Stomach smooth muscle (tissue), 2 donors: Measurements from ENCODE around the gene TEPSIN.

ENCODE experiments used
- H3K27ac ChIP-seq: one replicate; pipeline ENCODE4 v1.7.0; 2013; ENCODE audit warnings: mild to moderate bottlenecking, low read length, inconsistent platforms
- H3K27me3 ChIP-seq, 2 donors: one replicate each; pipeline ENCODE4 v1.7.0; 2013; ENCODE audit warnings: low read length in 2 of 2; ENCODE audit not compliant: insufficient read depth in 2 of 2, control insufficient read depth in 1 of 2
- H3K36me3 ChIP-seq, 2 donors: one replicate each; pipeline ENCODE4 v1.7.0; 2013; ENCODE audit warnings: low read length in 2 of 2; ENCODE audit not compliant: control insufficient read depth in 2 of 2, insufficient read depth in 2 of 2
- H3K4me1 ChIP-seq: one replicate; pipeline ENCODE4 v1.7.0; 2013; ENCODE audit warnings: low read length; ENCODE audit not compliant: control insufficient read depth, insufficient read depth
- H3K4me3 ChIP-seq, 2 donors: one replicate each; pipeline ENCODE4 v1.7.0; 2013; ENCODE audit warnings: low read length in 2 of 2
- H3K9ac ChIP-seq, 2 donors: one replicate each; pipeline ENCODE4 v1.7.0; 2013; ENCODE audit warnings: low read length in 2 of 2, mild to moderate bottlenecking in 1 of 2
- H3K9me3 ChIP-seq, 2 donors: one replicate each; pipeline ENCODE4 v1.7.0; 2013; ENCODE audit warnings: low read length in 2 of 2; ENCODE audit not compliant: control insufficient read depth in 2 of 2
- donor health status: healthy.
- donor health status: Pancreatic carcinoma.

Gene TEPSIN, protein sequence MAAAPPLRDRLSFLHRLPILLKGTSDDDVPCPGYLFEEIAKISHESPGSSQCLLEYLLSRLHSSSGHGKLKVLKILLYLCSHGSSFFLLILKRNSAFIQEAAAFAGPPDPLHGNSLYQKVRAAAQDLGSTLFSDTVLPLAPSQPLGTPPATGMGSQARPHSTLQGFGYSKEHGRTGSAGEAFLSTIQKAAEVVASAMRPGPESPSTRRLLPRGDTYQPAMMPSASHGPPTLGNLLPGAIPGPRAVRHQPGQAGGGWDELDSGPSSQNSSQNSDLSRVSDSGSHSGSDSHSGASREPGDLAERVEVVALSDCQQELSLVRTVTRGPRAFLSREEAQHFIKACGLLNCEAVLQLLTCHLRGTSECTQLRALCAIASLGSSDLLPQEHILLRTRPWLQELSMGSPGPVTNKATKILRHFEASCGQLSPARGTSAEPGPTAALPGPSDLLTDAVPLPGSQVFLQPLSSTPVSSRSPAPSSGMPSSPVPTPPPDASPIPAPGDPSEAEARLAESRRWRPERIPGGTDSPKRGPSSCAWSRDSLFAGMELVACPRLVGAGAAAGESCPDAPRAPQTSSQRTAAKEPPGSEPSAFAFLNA

DNA sequence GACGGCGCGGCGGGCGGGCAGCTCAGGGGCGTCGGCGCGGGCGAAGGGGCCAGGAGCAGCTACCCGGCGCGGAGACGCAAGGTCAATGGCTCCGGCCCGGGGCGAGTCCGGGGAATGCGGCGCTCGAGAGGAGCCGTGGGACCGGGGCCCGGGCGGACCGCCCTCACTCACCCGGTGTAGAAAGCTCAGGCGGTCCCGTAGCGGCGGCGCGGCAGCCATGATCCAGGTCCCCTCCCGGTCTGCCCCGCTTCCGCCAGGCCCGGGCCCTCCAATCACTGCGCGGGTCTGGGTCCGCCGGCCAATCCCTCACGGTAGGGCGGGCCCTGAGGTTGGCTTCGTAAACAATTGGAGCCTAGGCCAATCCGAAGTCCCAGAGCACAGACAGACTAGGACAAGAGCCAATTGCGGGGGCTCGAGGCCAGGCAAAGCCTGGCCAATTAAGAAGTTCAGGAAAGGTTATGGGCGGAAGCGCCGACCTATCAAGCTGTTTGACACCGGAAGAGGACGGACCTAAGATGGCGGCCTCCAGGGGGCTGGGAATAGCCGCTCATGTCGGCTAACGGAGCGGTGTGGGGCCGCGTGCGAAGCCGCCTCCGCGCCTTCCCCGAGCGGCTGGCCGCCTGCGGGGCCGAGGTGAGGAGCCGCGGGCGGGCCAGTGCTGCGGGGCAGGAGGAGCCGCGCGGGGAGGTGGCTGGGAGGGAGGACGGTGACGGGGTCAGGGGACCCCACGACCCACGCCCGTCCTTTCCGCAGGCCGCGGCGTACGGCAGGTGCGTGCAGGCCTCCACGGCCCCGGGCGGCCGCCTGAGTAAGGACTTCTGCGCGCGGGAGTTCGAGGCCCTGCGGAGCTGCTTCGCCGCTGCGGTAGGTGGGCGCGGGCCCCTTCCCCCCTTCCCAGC, at the start of gene TEPSIN, which contains the start of gene NDUFAF8:
TSS of gene TEPSIN (minus strand) at position 241 of the 899 bp plus-strand sequence. CDS start at position 219, 22 bp downstream.
TSS of gene NDUFAF8 (plus strand) at position 504 of the 899 bp plus-strand sequence. CDS start at position 550, 46 bp downstream.
- no peaks in the 10 kb centered on the region for H3K27me3 ChIP-seq
- H3K27ac ChIP-seq, result peak within 1 kb of the TSS; percentile 69
- no peaks in the 10 kb centered on the region for H3K9me3 ChIP-seq
- H3K36me3 ChIP-seq, result no peaks in the 10 kb centered on the region
- H3K4me3 ChIP-seq, result peak within 1 kb of the TSS; percentile 82 to 92
- H3K4me1 ChIP-seq, result peaks cover 45% of the 10 kb centered on the region
- peak within 1 kb of the TSS; percentile 72 to 84 for H3K9ac ChIP-seq

DNA sequence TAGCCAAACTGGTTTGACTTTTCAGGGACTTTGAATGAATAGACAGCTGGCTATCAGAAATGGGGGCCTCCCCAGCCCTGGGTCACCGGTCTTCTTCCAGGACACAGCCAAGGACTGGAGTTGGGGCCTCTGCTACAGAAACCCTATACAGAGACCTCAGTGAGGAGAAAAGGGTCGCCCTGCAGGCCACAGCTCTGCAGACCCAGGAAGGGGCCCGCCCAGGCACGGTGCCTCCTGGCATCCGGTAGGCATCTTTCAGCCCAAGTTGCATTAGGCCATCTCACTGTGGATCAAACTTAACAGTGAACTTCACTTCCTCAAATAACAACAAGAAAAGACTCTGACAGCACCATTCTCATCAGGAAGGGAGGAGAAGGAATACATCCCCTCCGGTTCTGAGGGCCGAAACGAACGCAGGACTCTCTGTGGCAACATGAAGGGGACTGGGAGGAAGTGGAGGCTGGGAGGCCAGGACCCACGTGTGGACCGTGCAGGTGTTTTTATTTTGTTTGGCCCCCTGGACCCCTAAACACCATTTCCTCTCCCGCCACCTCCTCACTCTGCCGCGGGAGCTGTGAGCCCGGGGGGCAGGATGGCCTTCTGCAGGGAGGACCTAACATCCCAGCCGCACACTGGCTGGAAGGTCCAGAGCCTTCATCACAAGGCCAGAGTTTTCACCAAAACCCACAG, 49.0 kb upstream of the TEPSIN start:
- no peak overlapping the region for H3K9ac ChIP-seq
- peaks cover 11 to 20% of the 10 kb centered on the region in 2 donors for H3K36me3 ChIP-seq
- no peak overlapping the region for H3K27ac ChIP-seq
- peaks cover 22% of the 10 kb centered on the region for H3K4me1 ChIP-seq
- no peaks in the 10 kb centered on the region for H3K27me3 ChIP-seq
- H3K9me3 ChIP-seq, result no peaks in the 10 kb centered on the region
- H3K4me3 ChIP-seq, result no peak overlapping the region

DNA sequence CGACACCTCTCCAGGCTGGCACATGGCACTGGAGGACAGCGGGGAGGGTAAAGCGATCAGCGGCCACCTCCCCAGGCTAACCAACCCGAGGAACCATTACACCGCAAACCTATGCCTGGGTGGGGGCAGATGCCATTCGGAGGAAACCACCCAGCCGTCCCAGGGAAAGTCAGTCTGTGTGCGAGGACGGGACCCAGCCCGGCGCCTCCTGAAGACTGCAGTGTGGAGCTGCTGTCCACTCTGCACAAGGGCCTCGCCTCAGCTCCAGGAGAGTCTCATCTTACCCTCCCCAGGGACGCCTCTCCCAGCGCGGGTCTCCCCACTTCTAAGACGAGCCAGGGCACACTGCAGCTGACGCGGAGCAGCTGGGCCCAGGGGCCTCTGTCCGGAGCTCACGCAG, 48.3 kb upstream of the TEPSIN start:
- Histone ChIP-seq H3K27ac (no peak overlapping the region), H3K9ac (no peak overlapping the region), H3K4me3 (no peak overlapping the region), H3K27me3 (no peaks in the 10 kb centered on the region), H3K4me1 (peaks cover 18% of the 10 kb centered on the region), H3K36me3 (peaks cover 11 to 20% of the 10 kb centered on the region in 2 donors), H3K9me3 (no peaks in the 10 kb centered on the region)

DNA sequence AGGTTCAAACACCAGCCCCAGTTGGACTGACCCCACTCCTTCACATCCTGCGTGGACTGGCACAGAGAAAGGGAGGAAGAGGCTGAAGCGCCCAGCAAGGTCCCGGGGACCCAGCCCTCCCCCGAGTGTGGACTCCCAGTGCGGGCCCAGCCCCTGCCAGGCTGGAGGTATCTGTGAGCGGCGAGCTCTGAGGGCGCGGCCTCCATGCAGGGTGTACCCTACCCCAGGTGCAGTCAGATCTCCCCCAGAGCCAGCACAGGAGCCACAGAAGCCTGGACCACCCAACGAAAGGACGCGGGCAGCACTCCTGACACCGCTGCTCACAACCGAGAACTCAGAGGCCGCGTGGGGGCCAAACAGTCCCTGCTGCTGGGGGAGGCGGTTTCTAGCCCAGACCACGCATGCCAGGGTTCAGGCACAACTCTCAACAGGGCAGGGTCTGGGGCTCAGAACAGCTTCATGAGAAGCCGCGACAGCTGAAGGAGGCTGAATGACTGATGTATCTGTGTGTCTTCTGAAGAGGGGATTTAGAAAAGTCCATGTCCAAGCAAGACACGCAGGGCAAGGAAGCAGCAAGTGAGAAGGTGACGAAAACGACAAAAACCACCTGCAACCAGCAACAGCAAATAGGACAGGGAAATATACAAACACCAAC, 47.8 kb upstream of the TEPSIN start:
- Histone ChIP-seq H3K4me1 (peaks cover 17% of the 10 kb centered on the region), H3K9me3 (no peaks in the 10 kb centered on the region), H3K27me3 (no peaks in the 10 kb centered on the region), H3K27ac (no peak overlapping the region), H3K9ac (no peak overlapping the region), H3K4me3 (no peak overlapping the region), H3K36me3 (peaks cover 14 to 22% of the 10 kb centered on the region in 2 donors)

DNA sequence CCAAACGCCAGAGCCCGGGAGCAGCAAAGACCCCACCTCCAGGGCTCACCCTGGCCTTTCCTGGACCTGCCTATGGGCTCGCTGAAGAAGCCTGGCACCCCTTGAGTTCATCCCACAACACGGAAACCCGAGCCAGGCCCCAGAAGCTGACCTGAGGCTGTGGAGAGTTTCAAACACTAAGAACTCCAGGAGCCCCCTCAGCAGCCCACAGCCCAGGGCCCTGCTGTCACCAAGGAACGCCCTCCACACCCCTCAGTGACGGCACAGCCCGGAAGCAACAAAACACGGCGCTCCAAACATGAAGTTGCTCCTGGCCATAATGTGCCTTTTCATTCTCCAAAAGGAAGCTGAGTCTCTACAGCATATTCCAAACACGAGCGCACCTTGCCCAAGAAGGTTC, 47.0 kb upstream of the TEPSIN start:
- Histone ChIP-seq H3K9ac (no peak overlapping the region), H3K4me1 (peaks cover 17% of the 10 kb centered on the region), H3K36me3 (peaks cover 14 to 23% of the 10 kb centered on the region in 2 donors), H3K9me3 (no peaks in the 10 kb centered on the region), H3K27ac (peak overlapping the region; percentile 37), H3K4me3 (no peak overlapping the region), H3K27me3 (no peaks in the 10 kb centered on the region)

DNA sequence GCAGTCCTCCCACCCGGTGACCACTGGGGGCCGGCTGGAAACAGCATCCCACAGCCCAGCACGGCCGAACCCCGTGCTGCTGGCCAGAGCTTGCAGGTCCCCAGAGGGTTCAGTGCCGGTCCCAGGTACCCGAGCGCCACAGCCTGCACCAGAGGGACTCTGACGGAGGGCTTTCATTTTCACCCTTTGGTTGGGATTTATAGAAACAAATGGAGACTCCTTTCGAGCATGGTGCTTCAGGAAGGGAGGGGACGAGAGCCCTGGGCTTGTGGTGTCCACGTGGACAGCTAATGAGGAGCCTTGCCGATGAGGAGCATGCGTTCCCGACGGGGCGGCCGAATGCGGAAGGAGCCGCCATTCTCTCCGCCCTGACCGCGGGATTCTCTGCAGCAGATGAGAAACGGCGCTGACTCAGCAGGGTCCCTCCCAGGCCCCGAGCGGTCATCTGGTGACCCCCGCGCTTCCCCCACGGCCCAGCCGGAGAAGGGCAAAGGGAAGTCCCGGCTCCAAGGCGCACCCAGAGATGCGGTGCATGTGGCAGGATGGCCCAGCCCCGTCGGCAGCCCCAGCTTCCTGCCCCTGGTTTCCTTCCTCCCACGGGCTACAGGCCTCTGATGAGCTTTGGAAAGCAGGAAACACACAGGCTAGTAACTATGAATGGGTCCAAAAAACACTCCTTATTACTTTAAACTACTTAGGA, 46.5 kb upstream of the TEPSIN start:
- peak overlapping the region in 1 of 2 donors; percentile 48 for H3K9ac ChIP-seq
- H3K27me3 ChIP-seq, result no peaks in the 10 kb centered on the region
- H3K4me3 ChIP-seq, result peak overlapping the region; percentile 40 to 57
- H3K27ac ChIP-seq, result peak overlapping the region; percentile 37
- H3K4me1 ChIP-seq, result peaks cover 21% of the 10 kb centered on the region
- no peaks in the 10 kb centered on the region for H3K9me3 ChIP-seq
- H3K36me3 ChIP-seq, result peaks cover 14 to 22% of the 10 kb centered on the region in 2 donors

DNA sequence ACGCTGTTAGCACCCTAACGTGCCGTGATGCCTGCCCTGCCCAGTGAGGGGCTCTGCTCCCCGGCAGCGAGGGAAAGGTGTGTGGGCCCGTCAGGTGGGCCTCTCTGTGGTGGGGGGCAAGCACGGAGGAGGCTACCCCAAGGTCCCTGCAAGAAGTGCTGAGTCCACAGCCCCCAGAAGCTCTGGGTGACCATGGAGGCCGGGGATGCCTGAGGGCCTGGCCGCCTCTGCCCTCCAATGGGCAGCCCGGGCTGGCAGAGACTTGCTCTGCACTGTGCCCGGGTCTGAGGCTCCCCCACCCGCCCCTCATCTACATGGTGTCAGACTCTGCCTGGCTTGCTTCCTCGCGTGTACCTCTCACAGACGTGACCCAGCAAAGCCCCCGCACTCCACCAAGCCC, 44.0 kb upstream of the TEPSIN start:
- Histone ChIP-seq H3K9ac (no peak overlapping the region), H3K36me3 (peaks cover 5 to 9% of the 10 kb centered on the region in 2 donors), H3K9me3 (no peaks in the 10 kb centered on the region), H3K27ac (no peak overlapping the region), H3K27me3 (no peaks in the 10 kb centered on the region), H3K4me3 (no peak overlapping the region), H3K4me1 (peaks cover 44% of the 10 kb centered on the region)

DNA sequence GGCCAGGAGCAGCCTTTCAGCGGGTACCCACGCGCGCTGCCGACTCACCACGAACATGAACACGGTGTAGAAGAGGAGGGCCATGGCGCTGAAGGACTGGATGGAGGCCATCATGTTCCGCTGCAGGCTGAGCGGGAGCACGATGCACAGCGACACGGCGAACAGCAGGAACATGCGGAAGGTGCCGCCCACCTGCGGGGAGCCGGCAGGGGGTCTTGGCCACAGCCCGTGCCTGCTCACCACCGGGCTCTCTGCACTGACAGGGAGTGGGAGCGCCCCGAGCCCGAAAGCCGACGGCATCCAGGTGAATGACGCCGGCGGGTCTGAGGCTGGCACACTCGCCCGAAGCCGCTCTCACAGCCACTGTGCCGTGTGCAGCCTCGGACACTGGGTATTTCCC, 43.3 kb upstream of the TEPSIN start:
- Histone ChIP-seq H3K4me1 (peaks cover 51% of the 10 kb centered on the region), H3K36me3 (peaks cover 3 to 8% of the 10 kb centered on the region in 2 donors), H3K9ac (no peak overlapping the region)

DNA sequence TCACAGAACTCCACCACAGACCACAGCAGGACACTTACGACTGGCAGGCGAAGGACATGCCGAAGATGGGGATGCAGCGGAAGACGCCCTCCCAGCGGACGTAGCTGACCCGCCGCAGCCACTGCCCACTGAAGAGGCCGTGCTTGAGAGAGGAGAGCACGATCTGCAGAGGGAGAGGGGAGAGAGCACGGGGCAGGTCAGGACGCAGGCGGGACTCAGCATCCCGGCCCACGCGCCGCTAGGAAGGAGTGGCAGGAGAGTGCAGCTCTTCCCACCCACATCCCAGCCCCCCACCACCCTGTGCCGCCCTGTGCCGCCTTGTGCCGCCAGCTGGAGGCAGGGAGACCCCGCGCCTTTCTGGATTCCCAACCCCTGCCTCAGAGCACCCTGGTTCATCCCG, 41.7 kb upstream of the TEPSIN start:
- Histone ChIP-seq H3K27me3 (no peaks in the 10 kb centered on the region), H3K36me3 (peaks cover 7 to 10% of the 10 kb centered on the region in 2 donors), H3K4me1 (peaks cover 51% of the 10 kb centered on the region), H3K27ac (peak overlapping the region; percentile 88), H3K9ac (peak overlapping the region in 1 of 2 donors; percentile 72), H3K4me3 (peak overlapping the region in 1 of 2 donors; percentile 58), H3K9me3 (no peaks in the 10 kb centered on the region)

More for the DNA sequence above, 43.3 kb upstream of the TEPSIN start:
- Histone ChIP-seq H3K27ac (no peak overlapping the region), H3K9me3 (no peaks in the 10 kb centered on the region), H3K27me3 (no peaks in the 10 kb centered on the region), H3K4me3 (no peak overlapping the region)
